Astrocyte of the spinal cord (primary cell): Measurements from ENCODE around the gene MCU.
"Not testable (repeated sequence)": the region's sequence is repeated elsewhere in the genome, so short reads cannot be mapped to it uniquely, and the experiment has no call there.

Experiments used
- DNase-seq: peaks from one replicate; pipeline ENCODE4 v3.0.0; 2011; ENCODE audit warnings: low read depth, low spot score
- H3K4me3 ChIP-seq: 2 replicates; pipeline ENCODE4 v1.5.1; 2011; ENCODE audit warnings: low read depth, mild to moderate bottlenecking, low read length, moderate library complexity
- CTCF ChIP-seq: IDR thresholded peaks from 2 replicates; pipeline ENCODE4 v1.5.1; 2012; ENCODE audit warnings: low read depth, mild to moderate bottlenecking, low read length, inconsistent platforms
- in situ Hi-C: cut with HindIII; loops from 2 replicates; pipeline ENCODE4 v1.10.0; 2017; ENCODE audit warnings: low sequenced_read_pairs

Gene MCU

GRCh38 chr10:72663971-72664370, 28.0 kb upstream of the MCU start:
- in situ Hi-C loops: no loop called here
- no peak for TF ChIP-seq CTCF
- no peak overlapping the region for H3K4me3 ChIP-seq
- no peak for DNase-seq

GRCh38 chr10:72665925-72666324, 26.0 kb upstream of the MCU start:
- no peak overlapping the region for H3K4me3 ChIP-seq
- in situ Hi-C loops: no loop called here
- no peak for TF ChIP-seq CTCF
- DNase-seq: no peak

GRCh38 chr10:72667207-72667864, 24.6 kb upstream of the MCU start:
- DNase-seq: no peak
- no peak for TF ChIP-seq CTCF
- in situ Hi-C loops: no loop called here
- H3K4me3 ChIP-seq: no peak overlapping the region

GRCh38 chr10:72673280-72673679, 18.7 kb upstream of the MCU start:
- no peak overlapping the region for H3K4me3 ChIP-seq
- no peak for TF ChIP-seq CTCF
- DNase-seq: no peak
- in situ Hi-C loops: no loop called here

- in situ Hi-C loops, DNase-seq, H3K4me3 ChIP-seq: not testable (repeated sequence)
Measured at GRCh38 chr10:72674174-72674573, 17.8 kb upstream of the MCU start.

GRCh38 chr10:72679838-72680241, 12.1 kb upstream of the MCU start:
- no peak for TF ChIP-seq CTCF
- DNase-seq: no peak
- in situ Hi-C loops: no loop called here
- no peak overlapping the region for H3K4me3 ChIP-seq

- no peak overlapping the region for H3K4me3 ChIP-seq
- no peak for DNase-seq
- TF ChIP-seq CTCF: no peak
- in situ Hi-C loops: no loop called here
Measured at GRCh38 chr10:72682638-72683037, 9.3 kb upstream of the MCU start.
